Raji (cell line): Measurements from ENCODE around the gene RGS10.

Experiments
- POLR2A ChIP-seq: IDR thresholded peaks from 2 replicates; pipeline ENCODE4 v1.6.1; 2011; ENCODE audit warnings: low read depth, low read length, control low read depth; ENCODE audit not compliant: insufficient read depth

The RGS10 gene

GRCh38 chr10:119470920-119471702 lies 71.4 kb downstream of the RGS10 start:
- TF ChIP-seq POLR2A = no peak

GRCh38 chr10:119469846-119470245 lies 72.7 kb downstream of the RGS10 start:
- no peak for TF ChIP-seq POLR2A

GRCh38 chr10:119469325-119469707 lies 73.2 kb downstream of the RGS10 start:
- TF ChIP-seq POLR2A = no peak

DNA sequence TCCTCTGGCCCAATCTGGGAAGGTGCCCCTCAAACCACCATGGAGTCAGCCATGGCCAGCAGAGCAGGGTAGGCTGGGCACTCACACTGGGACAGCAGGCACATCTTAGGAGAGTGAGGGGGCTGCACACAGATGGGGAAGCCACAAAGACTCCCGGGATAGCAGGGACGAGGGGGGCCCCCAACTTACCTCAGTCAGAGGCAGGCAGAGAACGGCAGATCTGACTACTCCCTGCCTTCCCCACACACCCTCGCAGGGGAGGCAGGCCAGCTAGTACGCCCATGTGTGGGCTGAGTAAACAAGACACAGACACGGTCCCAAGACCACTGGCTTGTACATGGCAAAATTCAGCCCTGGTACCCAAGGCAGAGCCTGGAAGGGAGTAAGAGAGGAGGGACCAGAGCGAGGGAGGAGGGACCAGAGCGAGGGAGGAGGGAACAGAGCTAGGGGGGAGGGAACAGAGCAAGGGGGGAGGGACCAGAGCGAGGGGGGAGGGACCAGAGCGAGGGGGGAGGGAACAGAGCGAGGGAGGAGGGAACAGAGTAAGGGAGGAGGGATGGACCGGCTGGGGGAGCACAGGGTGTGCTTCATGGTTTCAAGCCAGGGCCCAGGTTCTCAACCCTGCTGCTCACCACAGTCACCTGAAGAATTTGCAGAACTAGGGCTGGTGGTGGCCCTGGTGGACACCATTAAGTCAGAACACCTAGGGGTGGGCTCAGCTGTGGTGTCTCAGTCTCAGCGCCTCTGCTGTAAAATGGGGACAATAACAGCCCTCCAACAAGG lies 73.8 kb downstream of the RGS10 start:
- no peak for TF ChIP-seq POLR2A

- TF ChIP-seq POLR2A = no peak
These were observed 75.9 kb downstream of the RGS10 start for GRCh38 chr10:119466655-119467054.

DNA sequence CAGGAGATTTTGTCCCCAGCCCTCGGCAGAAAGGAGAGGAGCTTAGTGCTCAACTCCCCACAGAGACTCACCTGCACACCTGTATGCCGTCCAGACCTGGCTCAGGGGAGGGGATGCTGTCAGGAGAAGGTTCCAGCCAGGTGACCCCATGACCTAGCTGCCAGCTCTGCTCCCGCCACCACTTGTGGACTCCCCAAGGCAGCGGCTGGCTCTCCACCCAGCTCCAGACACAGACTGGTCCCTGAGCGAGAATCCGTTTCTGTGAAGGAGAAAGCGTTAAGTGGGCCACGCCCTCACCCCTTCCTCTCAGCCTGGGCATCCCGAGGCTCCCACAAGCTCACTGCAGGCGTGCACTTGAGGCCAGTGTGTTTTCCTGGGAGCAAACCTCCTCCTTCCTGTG lies 76.4 kb downstream of the RGS10 start:
- TF ChIP-seq POLR2A = no peak

GRCh38 chr10:119465085-119465484 lies 77.4 kb downstream of the RGS10 start:
- TF ChIP-seq POLR2A = no peak

GRCh38 chr10:119462773-119463172 lies 79.7 kb downstream of the RGS10 start:
- no peak for TF ChIP-seq POLR2A

GRCh38 chr10:119461923-119462322 lies 80.6 kb downstream of the RGS10 start:
- no peak for TF ChIP-seq POLR2A

DNA sequence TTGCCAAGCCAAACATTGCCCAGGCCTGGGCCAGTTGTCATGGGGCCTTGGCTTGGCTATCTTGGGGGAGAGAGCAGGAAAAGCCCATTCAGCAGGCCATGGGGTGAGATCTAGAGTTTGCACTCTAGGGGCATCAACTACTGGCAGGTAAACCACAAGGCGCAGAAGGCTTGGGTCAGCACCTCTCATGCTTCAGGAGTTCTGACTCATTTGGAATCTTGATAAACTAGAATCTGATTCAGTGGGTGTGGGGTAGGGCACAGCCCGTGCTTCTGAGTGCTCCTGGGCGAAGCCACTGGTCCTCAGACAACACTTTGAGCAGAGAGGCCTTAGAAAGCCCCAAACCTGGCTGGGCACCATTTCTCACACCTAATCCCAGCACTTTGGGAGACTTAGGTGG lies 81.1 kb downstream of the RGS10 start:
- no peak for TF ChIP-seq POLR2A

DNA sequence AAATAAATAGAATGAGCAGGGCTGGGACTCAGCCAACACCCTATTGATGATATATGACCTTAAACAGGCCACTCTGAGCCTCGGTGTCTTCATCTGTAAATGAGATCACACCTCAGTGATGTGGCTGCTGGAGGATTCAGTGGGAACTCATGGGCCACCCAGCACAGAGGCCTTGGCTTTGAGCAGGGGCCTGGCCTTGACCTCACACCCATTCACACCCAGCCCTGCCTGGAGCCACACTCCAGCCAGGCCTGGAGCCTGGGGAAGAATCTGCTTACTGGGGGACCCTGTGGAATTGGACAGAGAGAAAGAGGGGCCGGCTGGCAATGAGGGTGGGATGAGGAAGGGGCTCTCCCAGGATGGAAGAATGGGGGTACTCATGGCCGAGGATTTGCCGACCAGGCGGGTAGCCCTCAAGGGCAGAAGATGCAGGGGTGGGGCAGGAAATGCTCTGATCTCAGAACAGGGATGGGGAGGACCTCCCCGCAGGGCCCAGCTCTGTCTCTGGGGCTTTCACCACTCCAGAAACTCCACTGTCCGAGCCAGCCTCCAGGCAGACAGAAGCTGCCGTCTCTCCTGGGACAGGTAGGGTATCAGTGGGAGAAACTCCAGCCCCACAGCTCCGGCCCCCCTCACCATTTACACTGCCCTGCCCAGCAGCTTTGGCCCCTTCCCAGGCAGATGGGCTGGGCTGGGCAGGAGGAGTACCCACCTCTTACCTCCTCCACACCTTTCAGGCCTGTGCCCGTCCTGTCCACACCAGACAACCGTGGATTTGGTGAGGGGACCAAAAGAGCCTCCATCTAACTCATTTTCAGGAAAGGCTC lies 81.9 kb downstream of the RGS10 start:
- no peak for TF ChIP-seq POLR2A

DNA sequence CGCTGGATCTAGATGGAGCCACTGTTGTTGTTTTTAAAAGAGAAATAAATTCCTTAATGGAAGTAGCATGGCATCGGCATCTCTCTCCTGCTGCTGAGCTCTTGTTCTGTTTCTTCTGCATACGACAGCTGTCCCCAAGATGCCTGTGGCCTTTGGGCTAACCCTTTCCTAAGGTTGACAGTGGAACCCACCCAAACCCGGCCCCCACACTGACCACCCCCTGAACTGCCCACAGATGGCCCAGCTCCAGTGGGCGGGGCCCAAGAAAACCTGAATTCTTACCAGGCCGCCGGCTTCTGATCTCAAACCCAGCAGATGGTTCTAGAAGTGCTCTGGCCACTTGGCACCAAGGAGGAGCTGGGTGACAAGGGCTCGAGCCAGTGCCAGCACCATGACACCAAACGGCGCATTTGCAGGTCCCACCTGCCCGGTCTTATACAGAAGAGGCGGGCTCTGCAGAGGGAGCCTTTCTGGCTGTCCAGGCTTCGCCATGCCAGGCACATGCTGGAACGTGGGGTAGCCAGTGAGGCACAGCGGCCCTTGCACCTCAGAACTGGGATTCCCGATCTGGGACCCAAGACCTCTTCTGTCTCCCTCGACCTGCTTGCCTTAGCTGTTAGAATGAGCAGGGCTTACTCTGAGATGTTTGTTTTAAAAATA lies 82.7 kb downstream of the RGS10 start:
- TF ChIP-seq POLR2A = no peak

DNA sequence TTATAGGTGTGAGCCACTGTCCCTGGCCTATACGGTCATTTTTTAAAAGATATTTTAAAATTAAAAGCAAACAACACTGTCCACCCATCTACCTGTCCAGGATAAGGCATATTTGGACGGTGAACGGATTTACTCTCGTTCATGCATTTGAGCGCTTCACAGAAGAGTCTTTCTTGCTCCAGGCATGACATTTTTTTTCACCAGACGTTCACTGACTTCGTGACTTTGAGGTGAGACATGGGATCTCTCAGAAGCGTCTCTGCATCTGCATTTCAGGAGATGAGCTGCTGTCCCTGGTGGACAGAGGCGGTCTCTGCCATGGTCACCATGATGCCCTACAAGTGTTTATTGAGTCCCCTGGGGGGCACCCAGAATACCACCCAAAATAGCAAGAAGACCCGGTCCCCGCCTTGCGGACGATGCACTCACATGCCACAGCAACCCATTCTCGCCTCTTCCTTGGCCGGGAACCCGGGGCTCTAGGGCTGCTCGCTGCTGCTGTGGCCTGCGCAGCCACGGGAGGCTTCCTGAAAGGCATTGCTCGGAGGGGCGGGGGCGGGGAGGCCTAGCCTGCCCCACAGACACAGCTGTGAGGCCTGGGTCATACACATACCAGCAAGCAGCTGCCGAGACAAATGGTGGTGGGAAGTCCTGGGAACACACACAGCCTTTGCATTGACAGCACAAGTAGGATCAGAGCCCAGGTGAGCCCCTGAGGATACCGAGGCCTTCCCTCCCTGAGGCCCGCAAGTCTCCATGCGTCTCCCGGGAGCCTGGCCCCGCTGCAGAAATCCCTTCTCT lies 84.4 kb downstream of the RGS10 start:
- no peak for TF ChIP-seq POLR2A

DNA sequence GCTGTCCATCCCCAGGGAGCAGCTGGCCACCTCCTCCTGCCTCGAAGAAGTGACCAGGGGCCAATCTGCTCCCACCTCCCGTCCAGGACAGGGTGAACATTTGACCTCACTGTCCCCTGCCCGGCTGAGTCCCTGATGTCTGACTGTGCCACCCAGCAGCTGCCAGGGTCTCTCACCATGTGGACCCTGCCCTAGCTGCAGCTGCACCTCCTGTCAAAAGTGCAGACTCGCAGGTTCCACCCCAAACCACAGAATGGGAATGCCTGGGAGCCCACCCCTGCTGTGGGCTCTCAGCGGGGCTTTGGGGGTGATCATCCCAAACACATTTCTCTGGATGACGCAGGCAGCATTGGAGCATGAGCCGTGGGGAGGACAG lies 86.1 kb downstream of the RGS10 start:
- no peak for TF ChIP-seq POLR2A
